Stimulated activated naive CD8-positive, alpha-beta T cell treated with anti-CD3 and anti-CD28 coated beads, Interleukin-15, Interleukin-2, amounts not matched to agents 100 U/mL and 50 U/mL, for 24 hours (primary cell): Measurements from ENCODE around the gene STK31.
"Not testable (repeated sequence)": the region's sequence is repeated elsewhere in the genome, so short reads cannot be mapped to it uniquely, and the experiment has no call there.

ENCODE experiments used
- ATAC-seq: fragments of 150-1000 bp; cut with Tn5 transposase; one replicate; pipeline ENCODE4 v1.10.0; 2021
- DNase-seq: peaks from one replicate; pipeline ENCODE4 v3.0.0; 2021

Gene STK31

DNA sequence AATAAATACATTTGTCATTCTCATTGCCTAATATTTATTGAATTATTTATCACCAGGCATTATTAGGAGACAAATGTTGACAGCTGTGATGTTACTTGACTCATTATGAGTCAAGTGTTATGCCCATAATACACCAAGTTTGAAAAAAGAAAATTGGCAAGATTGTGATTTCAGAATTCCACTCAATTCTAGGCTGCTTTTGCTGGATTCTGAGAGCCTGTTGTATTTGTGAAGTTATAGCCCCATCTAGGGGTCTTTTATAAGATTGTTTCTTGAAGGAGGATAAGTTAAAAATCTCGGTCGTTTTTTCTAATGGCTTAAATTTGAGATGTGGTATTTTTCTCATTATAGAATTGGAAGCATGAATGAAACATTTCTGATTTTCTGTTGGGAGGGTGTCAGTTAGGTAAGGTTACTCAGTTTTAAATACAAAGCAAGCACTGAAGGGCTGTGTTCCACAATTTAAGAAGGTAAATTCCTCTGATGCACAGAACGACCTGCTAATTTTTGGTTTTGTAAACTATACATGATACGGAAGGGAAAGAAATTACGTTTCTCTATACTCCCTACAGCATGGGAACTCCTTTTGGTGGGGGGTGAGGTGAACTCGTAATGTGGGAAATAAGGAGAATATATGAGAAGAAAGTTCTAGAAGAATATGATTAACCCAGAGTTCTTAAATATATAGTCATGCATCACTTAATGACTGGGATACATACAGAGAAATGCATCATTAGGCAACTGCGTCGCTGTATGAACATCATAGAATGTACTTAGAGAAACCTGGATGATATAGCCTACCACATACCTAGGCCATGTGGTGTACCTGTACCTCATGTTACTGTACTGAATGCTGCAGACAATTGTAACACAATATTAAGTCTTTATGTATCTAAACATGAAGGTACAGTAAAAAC lies 2.6 kb downstream of the STK31 start:
- no peak for DNase-seq
- ATAC-seq = no peak

DNA sequence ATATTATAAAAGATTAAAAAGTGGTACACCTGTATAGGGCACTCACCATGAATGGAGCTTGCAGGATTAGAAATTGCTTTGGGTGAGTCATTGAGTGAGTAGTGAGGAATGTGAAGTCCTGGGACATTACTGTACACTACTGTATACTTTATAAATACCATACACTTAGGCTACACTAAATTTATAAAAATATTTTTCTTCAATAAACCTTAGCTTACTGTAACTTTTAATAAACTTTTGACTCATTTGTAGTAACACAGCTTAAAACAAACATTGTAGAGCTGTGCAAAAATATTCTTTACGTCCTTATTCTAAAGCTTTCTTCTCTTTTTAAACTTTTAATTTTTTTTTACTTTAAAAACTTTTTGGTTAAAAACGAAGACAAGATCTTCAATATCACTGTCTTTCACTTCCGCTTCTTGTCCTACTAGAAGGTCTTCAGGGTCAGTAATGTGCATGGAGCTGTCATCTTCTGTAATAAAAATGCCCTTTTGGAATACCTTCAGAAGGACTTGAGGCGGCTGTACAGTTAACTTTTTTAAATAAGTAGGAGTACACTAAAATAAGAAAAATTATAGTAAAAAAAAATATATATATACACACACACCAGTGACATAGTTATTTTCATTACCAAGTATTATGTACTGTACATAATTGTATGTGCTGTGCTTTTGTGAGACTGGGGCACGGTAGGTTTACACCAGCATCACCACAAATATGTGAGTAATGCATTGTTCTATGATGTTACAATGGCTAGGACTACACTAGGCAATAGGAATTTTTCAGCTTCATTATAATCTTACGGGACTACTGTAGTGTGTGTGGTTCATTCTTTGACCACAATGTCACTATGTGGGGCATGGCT lies 3.5 kb downstream of the STK31 start:
- ATAC-seq (no peak), DNase-seq (no peak)

DNA sequence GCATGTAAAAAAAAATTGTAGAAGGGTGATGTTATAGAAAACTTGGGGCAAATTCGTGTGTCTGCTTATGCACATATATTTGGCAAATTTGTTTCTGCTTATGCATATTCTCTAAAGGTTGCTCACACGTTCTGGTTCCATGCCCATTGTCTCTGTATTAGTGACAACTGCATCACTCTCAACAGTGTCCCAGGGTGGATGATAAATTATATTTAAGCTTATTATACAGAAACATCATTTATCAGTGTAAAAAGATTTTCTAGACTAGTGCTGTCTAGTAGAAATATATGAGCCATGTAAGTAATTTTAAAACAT lies 4.1 kb downstream of the STK31 start:
- ATAC-seq = no peak
- DNase-seq = no peak

DNA sequence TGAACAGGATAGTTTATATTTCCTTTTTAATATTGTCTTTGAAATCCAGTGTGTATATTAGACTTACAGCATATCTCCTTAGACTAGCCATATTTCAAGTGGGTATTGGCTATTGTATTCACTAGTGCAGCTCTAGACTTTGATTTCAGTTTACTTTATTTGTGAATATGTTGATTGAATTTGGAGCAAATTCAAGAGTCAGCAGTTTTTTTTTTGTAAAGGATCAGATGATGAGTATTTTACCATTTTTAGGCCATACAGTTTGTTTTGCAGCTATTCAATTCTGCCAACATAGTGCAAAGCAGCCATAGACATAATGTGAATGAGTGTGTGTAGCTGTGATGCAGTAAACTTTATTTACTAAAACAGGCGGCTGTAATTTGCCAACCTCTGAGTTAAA lies 4.6 kb downstream of the STK31 start:
- no peak for ATAC-seq

DNA sequence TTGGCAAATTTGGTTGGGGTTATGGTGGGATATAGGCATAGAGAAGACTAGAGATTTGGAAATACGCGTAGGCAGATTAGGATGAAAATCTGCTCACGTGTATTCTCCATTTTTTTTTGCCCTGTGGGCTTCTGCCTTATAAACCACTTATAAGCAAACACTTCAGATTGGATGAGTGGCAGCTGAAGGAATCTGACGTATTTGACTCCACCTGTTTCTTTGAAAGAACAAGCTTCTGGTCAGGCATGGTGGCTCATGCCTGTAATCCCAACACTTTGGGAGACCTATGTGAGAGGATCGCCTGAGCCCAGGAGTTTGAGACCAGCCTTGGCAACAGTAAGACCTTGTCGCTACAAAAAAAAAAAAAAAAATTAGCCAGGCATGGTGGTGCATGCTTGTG lies 5.1 kb downstream of the STK31 start:
- ATAC-seq = no peak
- no peak for DNase-seq

More for the DNA sequence above, 4.6 kb downstream of the STK31 start:
- no peak for DNase-seq

DNA sequence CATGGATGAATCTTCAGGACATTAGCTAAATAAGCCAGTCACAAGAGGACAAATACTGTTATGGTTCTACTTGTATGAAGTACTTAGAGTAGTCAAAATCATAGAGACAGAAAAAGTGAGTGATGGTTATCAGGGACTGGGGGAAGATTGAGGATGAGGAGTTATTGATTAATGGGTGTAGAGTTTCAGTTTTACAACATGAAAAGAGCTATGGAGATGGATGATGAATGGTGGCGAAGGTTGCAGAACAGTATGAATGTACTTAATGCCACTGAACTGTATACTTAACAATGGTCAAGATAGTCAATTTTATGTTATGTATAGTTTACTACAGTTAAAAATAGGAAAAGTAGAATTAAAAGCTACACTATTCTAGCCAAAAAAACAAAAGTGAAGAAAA lies 7.8 kb downstream of the STK31 start:
- ATAC-seq (no peak), DNase-seq (no peak)

DNA sequence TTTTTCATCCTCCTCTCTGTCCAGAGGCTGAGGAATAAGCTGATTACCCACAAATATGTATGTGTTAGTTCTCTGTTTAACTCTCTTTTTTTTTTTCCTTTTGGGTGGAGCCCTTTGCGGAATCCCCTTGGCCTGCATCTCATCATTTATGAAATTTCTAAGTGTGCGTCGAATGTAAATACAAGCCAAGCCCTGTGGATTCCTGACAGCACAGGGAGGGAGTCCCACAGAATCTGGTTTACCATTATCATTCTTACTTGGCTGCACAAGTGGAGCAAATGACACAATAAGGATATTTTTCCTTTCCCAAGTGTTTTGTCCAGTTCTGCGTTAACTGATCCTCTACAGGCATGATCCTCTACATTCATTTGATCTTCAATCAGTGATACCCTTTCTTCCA lies 11.4 kb downstream of the STK31 start:
- no peak for DNase-seq
- no peak for ATAC-seq

DNA sequence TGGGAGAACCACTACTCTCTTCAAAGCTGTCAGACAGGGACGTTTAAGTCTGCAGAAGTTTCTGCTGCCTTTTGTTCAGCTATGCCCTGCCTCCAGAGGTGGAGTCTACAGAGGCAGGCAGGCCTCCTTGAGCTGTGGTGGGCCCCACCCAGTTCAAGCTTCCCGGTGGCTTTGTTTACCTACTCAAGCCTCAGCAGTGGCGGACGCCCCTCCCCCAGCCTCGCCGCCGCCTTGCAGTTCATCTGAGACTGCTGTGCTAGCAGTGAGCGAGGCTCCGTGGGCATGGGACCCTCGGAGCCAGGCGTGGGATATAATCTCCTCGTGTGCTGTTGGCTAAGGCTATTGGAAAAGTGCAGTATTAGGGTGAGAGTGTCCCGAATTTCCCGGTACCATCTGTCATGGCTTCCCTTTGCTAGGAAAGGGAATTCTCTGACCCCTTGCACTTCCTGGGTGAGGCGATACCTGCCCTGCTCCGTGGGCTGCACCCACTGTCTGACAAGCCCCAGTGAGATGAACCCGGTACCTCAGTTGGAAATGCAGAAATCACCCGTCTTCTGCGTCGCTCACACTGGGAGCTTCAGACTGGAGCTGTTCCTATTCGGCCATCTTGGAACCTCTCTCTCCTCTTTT lies 12.7 kb downstream of the STK31 start:
- not testable (repeated sequence) for ATAC-seq, DNase-seq

DNA sequence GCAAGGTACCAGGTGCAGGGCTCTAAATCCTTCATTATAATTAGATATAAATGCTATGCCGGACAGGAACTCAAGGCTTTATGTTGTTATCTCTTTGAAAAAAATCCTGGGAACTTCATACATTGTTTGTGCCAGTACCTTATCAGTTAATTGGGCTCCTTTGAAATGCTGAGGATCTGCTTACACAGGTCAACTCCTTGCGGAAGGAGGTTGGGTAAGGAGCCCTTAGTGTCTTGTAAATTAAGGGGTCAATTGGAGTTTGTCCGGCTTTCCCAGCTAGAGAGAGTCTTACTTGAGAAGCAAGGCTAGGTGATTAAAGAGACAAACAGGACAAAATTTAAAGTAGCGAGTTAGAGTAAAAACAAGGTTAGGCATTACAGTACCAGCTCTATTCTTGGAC lies 14.1 kb downstream of the STK31 start:
- not testable (repeated sequence) for DNase-seq, ATAC-seq

DNA sequence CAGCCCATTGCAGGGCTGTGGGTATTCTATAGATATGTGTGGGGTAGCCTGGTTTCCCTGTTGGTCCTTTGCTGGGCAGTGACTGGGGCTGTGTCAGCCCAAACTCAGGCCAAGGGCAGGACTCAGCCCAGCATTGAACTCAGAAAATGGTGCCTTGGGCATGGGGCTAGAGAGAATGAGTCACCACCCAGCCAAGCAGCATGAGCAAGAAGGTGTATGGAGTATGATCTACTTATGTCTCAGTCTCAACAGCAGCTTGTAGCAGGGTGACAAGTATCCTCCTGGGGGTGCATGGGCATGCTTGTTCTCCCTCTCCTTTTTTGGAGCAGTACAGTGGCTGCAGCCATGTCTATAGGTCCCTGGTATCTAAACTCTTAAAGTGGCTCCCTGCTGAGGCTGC lies 32.0 kb downstream of the STK31 start:
- DNase-seq (no peak), ATAC-seq (no peak)

DNA sequence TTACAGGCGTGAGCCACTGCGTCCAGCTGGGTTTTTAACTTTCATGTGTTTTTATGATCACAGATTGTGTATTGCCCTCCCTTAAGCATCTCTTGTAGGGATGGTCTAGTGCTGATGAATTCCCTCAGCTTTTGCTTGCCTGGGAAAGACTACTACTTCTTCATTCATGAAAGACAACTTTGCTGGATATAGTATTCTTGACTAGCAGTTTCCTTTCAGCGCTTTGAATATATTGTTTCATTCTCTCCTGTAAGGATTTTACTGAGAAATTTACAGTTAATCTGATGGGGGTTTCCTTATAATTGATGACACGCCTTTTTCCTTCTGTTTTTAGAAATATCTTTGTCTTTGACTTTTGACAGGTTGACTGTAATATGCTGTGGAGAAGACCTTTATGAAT lies 33.2 kb downstream of the STK31 start:
- no peak for ATAC-seq

DNA sequence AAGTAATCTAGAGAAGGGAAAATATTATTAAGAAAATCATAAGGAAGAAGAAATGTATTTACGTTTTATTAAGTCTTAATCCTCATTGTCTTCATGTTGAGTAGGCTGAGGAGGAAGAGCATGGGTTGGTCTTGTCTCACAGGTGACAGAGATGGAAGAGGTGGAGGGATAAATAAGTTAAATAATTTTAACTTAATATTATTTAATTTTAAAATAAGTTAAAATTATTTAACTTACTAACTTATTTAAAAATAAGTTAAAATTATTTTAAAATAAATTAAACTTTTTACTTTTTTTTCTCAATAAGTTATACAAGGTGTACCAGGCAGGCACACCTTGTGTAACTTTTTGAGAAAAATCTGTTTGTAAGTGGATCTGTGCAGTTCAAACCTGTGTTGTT lies 36.6 kb downstream of the STK31 start:
- DNase-seq (no peak), ATAC-seq (no peak)

More for the DNA sequence above, 33.2 kb downstream of the STK31 start:
- DNase-seq = no peak

DNA sequence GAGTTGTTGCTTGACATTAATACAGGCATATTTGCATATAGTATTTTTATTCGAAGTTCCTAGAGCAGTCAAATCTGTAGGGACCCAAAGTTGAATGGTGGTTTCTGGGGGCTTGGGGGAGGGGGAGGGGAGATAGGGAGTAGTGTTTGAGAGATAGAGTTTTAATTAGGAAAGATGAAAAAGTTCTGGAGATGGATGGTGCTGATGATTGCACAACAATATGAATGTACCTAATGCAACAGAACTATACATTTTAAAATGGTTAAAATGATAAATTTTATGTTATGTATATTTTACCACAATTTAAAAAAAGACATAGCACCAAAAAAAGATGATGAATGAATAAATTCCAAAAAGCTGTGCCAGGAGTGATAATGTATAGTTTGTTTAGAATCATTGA lies 41.8 kb downstream of the STK31 start:
- no peak for DNase-seq
- ATAC-seq = no peak

DNA sequence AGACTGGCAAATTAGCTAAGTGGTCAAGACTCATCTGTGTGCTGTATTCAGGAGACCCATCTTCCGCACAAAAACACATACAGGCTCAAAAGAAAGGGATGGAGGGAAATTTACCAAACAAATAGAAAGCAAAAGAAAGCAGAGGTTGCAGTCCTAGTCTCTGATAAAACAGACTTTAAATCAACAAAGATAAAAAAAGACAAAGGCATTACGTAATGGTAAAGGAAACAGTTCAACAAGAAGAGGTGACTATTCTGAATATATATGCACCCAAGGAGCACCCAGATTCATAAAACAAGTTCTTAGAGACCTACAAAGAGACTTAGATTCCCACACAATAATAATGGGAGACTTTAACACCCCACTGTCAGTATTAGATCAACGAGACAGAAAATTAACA lies 48.8 kb downstream of the STK31 start:
- not testable (repeated sequence) for DNase-seq, ATAC-seq

DNA sequence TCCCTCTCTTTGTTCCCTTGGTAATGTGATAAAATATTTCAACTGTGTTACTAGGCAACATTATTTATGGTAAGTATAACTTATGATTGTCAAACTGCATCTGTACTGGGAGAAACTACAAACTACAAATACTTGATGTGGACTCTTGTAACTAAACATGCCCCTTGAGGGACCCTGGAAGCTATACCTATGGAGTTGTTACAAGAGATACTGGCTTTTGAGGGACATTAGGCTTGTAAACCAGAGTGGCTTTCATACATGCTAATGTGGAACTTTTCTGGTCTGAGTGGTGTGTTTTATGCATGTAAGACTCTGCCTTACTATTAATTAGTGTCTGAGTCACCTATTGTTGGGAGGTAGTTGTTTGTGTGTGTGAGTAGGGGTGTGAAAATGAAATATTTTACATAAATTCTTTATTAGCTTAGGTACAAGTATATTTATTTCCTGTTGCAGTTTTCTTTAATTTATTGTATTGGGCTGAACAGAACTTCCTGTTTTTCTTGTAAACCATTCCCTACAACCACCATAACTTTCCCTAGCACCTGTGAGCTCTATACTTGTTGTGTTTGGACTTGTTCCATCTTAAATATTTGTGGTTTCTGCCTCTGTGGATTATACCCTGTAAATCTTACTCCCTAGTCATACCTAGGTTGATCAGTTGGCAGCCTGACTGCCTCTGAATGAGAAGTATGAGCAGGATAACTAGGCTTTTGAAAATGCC lies 49.8 kb downstream of the STK31 start:
- DNase-seq = no peak
- ATAC-seq = no peak

DNA sequence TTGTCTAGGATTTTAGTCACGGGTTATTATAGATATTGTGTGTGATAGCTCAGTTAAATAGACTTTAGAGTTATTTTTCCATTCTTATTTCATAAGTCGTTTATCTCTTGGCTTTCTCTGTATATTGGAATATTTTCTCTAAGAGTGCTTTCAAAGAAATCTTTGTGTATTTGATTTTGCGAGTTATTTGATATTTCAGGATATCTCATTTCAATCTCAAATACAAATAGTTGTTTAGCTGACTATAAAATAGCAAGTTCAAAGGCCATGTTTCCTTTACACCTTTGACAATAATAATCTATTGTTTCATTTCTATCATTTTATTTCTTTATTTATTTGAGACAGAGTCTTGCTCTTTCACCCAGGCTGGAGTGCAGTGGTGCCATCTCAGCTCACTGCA lies 55.9 kb downstream of the STK31 start:
- DNase-seq = no peak
- no peak for ATAC-seq

DNA sequence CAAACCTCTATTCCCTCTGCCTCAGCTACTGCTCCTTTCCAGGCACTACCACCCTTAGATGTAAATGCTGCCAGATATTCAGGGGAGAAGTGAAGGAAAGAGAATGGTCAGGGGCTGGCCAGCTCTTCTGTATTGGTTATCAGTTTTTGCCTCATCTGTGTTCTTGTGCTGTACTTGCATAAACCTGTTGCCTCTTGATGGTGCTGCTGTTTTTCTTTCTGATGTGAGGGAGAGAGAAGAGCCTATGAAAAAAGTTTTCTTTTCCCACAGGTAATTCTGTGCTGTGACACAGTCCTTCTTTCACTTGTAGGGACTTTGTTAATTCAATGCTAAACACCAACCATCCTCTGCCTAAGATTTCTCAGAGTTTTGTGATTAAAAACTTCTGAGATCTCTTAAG lies 57.5 kb downstream of the STK31 start:
- ATAC-seq (no peak), DNase-seq (no peak)

DNA sequence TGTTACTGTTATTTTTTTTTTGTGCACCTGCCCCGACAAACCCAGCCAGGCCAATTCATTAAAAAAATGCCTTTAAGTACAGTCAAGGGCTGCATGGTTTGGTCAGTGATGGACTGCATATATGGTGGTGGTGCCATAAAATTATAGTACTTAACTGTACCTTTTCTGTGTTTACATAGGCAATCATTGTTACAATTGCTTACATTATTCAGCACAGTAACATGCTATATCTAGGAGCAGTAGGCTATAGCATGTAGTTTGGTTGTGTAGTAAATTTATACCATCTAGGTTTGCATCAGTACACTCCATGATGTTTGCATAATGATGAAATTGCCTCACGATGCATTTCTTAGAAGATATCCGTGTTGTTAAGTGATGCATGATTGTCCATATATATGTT lies 58.0 kb downstream of the STK31 start:
- DNase-seq (no peak), ATAC-seq (no peak)

DNA sequence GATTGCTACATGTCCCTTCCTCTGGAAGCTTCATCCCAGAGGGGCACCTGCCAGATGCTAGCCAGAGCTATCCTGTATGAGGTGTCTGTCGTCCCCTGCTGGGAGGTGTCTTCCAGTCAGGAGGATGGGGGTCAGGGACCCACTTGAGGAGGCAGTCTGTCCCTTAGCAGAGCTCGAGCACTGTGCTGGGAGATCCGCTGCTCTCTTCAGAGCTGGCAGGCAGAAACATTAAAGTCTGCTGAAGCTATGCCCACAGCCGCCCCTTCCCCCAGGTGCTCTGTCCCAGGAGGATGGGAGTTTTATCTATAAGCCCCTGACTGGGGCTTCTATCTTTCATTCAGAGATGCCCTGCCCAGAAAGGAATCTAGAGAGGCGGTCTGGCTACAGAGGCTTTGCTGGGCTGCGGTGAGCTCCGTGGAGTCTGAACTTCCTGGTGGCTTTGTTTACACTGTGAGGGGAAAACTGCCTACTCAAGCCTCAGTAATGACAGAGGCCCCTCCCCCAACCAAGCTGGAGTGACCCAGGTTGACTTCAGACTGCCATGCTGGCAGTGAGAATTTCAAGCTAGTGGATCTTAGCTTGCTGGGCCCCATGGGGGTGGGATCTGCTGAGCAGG lies 69.3 kb downstream of the STK31 start:
- not testable (repeated sequence) for DNase-seq, ATAC-seq

DNA sequence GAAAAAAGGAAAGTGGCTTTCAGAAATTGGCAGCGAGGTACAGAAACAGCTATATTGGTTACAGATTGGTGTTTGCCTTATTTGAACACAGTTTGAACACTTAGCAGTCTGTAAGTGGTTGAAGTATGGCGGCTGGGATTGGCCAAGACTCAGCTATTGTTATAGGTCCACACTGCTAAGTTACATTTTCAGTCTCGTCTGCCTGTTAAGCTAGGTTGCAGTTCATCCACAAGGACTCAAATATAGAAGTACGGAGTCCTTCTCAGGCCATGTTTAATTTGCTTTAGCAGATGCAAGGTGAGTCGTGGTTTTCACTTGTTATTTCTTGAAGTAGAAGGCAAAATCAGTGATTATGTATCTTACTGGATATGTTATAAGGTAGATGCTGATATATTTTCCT lies 73.1 kb downstream of the STK31 start:
- no peak for ATAC-seq
- DNase-seq = no peak

DNA sequence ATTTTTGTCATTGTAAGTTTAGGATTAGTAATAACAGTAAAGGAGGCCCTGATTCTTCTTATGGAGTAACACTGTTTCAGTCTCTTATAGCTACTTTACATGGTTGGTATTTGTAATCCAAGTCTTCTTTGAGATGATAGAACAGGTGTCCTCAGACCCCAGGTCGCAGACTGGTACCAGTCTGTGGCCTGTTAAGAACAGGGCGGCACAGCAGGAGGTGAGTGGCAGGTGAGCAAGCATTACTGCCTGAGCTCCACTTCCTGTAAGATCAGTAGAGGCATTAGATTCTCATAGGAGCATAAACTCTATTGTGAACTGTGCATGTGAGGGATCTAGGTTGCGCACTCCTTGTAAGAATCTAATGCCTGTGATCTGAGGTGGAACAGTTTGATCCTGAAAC lies 77.3 kb downstream of the STK31 start:
- no peak for DNase-seq
- ATAC-seq = no peak

DNA sequence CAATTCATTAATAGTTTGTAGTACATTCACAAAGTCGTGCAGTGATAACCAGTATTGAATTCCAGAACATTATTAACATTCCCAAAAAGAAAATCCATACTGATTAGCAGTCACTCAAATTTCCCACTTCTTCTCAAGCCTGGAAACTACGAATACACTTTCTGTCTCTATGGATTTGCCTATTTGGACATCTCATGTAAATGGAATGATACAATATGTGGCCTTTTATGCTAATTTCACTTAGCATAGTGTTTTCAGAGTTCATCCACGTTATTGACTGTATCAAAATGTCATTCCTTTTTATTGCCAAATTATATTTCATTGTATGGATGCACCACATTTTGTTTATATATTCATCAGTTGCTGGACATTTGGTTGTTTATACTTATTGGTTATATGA lies 78.8 kb downstream of the STK31 start:
- DNase-seq (no peak), ATAC-seq (no peak)
